ENCODE measurements around the gene AMMECR1L.
"Not testable (repeated sequence)": the region's sequence is repeated elsewhere in the genome, so short reads cannot be mapped to it uniquely, and the experiment has no call there.

The AMMECR1L gene

GRCh38 chr2:127885780-127886592, at the start of gene AMMECR1L:
AMMECR1L (minus strand) TSS chr2:127885956; CDS start chr2:127874234, 11,722 bp downstream.
- not testable (repeated sequence) for H3K36me3 ChIP-seq (ENCODE audit: control insufficient read depth in 2 of 2, insufficient read depth in 2 of 2, low read length in 2 of 2); H3K27me3 ChIP-seq (ENCODE audit: control insufficient read depth in 1 of 2, insufficient read depth in 2 of 2, low read length in 2 of 2); H3K9me3 ChIP-seq (ENCODE audit: control insufficient read depth in 2 of 2, low read length in 2 of 2)
- Histone ChIP-seq H3K4me1 (ENCODE audit: control insufficient read depth, insufficient read depth, low read length) (peaks cover 21% of the 10 kb centered on the region), H3K4me3 (ENCODE audit: low read length in 2 of 2) (peak within 1 kb of the TSS; percentile 59 to 74), H3K9ac (ENCODE audit: low read length in 2 of 2) (peak within 1 kb of the TSS; percentile 69 to 85), H3K27ac (ENCODE audit: low read length) (peak within 1 kb of the TSS; percentile 66)

DNA sequence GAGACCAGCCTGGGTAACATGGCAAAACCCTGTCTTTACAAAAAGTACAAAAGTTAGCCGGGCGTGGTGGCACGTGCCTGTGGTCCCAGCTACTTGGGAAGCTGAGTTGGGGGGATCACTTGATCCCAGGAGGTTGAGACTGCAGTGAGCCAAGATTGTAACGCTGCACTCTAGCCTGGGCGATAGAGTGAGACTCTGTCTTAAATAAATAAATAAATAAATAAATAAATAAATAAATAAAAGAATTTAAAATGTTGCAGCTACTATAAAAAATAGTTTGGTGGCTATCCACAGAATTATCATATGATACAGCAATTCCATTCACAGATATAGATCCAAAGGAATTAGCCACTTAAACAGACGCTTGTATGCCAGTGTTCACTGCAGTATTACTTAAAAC, 49.6 kb upstream of the AMMECR1L start:
- Histone ChIP-seq H3K27me3 (ENCODE audit: control insufficient read depth in 1 of 2, insufficient read depth in 2 of 2, low read length in 2 of 2) (no peaks in the 10 kb centered on the region), H3K9me3 (ENCODE audit: control insufficient read depth in 2 of 2, low read length in 2 of 2) (no peaks in the 10 kb centered on the region), H3K36me3 (ENCODE audit: control insufficient read depth in 2 of 2, insufficient read depth in 2 of 2, low read length in 2 of 2) (peaks cover 0 to under 1% of the 10 kb centered on the region in 2 donors), H3K4me3 (ENCODE audit: low read length in 2 of 2) (no peak overlapping the region), H3K9ac (ENCODE audit: low read length in 2 of 2) (no peak overlapping the region), H3K4me1 (ENCODE audit: control insufficient read depth, insufficient read depth, low read length) (no peaks in the 10 kb centered on the region), H3K27ac (ENCODE audit: low read length) (no peak overlapping the region)

GRCh38 chr2:127932199-127932876, 46.6 kb upstream of the AMMECR1L start:
- Histone ChIP-seq H3K27me3 (ENCODE audit: control insufficient read depth in 1 of 2, insufficient read depth in 2 of 2, low read length in 2 of 2) (no peaks in the 10 kb centered on the region), H3K4me3 (ENCODE audit: low read length in 2 of 2) (no peak overlapping the region), H3K9ac (ENCODE audit: low read length in 2 of 2) (no peak overlapping the region), H3K4me1 (ENCODE audit: control insufficient read depth, insufficient read depth, low read length) (no peaks in the 10 kb centered on the region), H3K36me3 (ENCODE audit: control insufficient read depth in 2 of 2, insufficient read depth in 2 of 2, low read length in 2 of 2) (no peaks in the 10 kb centered on the region), H3K27ac (ENCODE audit: low read length) (no peak overlapping the region), H3K9me3 (ENCODE audit: control insufficient read depth in 2 of 2, low read length in 2 of 2) (no peaks in the 10 kb centered on the region)

DNA sequence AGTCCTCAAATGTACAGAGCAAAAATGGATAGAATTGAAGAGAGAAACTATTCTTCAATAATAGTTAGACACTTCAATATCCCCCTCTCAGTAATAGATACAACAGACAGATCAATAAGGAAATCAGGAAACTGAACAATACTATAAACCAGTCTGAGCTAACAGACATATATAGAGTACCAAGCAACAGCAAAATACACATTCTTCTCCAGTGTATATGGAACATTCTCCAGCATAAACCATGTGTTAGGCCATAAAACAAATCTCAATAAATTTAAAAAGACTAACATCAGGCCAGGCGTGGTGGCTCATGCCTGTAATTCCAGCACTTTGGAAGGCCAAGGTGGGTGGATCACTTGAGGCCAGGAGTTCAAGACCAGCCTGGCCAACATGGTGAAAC, 43.7 kb upstream of the AMMECR1L start:
- H3K4me1 ChIP-seq (ENCODE audit: control insufficient read depth, insufficient read depth, low read length): no peaks in the 10 kb centered on the region
- no peak overlapping the region for H3K27ac ChIP-seq (ENCODE audit: low read length)
- H3K27me3 ChIP-seq (ENCODE audit: control insufficient read depth in 1 of 2, insufficient read depth in 2 of 2, low read length in 2 of 2): peaks cover 0 to 2% of the 10 kb centered on the region in 2 donors
- no peaks in the 10 kb centered on the region for H3K36me3 ChIP-seq (ENCODE audit: control insufficient read depth in 2 of 2, insufficient read depth in 2 of 2, low read length in 2 of 2)
- H3K9ac ChIP-seq (ENCODE audit: low read length in 2 of 2): no peak overlapping the region
- H3K4me3 ChIP-seq (ENCODE audit: low read length in 2 of 2): no peak overlapping the region
- H3K9me3 ChIP-seq (ENCODE audit: control insufficient read depth in 2 of 2, low read length in 2 of 2): no peaks in the 10 kb centered on the region

DNA sequence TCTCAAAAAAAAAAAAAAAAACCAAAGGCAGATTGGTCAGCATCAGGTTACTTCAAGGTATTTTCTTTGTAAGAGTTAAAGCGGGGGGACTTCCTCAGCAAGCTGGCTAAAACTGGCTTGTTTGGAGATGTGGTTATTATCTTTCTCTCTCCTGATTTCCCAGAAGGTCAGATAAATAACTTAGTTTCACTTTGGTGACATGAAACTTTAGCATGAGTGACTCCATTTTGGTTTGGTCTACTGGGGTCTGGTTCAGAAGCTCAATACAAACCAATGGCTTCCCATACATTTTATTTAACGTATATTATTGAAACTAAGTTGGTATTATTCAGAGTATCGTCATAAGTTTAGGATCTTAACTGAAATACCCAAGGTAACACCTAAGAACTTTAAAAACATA, 41.6 kb upstream of the AMMECR1L start:
- Histone ChIP-seq H3K4me3 (ENCODE audit: low read length in 2 of 2) (no peak overlapping the region), H3K27ac (ENCODE audit: low read length) (no peak overlapping the region), H3K9me3 (ENCODE audit: control insufficient read depth in 2 of 2, low read length in 2 of 2) (no peaks in the 10 kb centered on the region), H3K4me1 (ENCODE audit: control insufficient read depth, insufficient read depth, low read length) (no peaks in the 10 kb centered on the region), H3K9ac (ENCODE audit: low read length in 2 of 2) (no peak overlapping the region), H3K27me3 (ENCODE audit: control insufficient read depth in 1 of 2, insufficient read depth in 2 of 2, low read length in 2 of 2) (peaks cover 0 to 2% of the 10 kb centered on the region in 2 donors), H3K36me3 (ENCODE audit: control insufficient read depth in 2 of 2, insufficient read depth in 2 of 2, low read length in 2 of 2) (no peaks in the 10 kb centered on the region)

GRCh38 chr2:127917916-127918315, 32.2 kb upstream of the AMMECR1L start:
- no peaks in the 10 kb centered on the region for H3K27me3 ChIP-seq (ENCODE audit: control insufficient read depth in 1 of 2, insufficient read depth in 2 of 2, low read length in 2 of 2)
- no peak overlapping the region for H3K27ac ChIP-seq (ENCODE audit: low read length)
- H3K9me3 ChIP-seq (ENCODE audit: control insufficient read depth in 2 of 2, low read length in 2 of 2): no peaks in the 10 kb centered on the region
- H3K4me1 ChIP-seq (ENCODE audit: control insufficient read depth, insufficient read depth, low read length): no peaks in the 10 kb centered on the region
- H3K9ac ChIP-seq (ENCODE audit: low read length in 2 of 2): no peak overlapping the region
- H3K36me3 ChIP-seq (ENCODE audit: control insufficient read depth in 2 of 2, insufficient read depth in 2 of 2, low read length in 2 of 2): no peaks in the 10 kb centered on the region
- H3K4me3 ChIP-seq (ENCODE audit: low read length in 2 of 2): no peak overlapping the region

DNA sequence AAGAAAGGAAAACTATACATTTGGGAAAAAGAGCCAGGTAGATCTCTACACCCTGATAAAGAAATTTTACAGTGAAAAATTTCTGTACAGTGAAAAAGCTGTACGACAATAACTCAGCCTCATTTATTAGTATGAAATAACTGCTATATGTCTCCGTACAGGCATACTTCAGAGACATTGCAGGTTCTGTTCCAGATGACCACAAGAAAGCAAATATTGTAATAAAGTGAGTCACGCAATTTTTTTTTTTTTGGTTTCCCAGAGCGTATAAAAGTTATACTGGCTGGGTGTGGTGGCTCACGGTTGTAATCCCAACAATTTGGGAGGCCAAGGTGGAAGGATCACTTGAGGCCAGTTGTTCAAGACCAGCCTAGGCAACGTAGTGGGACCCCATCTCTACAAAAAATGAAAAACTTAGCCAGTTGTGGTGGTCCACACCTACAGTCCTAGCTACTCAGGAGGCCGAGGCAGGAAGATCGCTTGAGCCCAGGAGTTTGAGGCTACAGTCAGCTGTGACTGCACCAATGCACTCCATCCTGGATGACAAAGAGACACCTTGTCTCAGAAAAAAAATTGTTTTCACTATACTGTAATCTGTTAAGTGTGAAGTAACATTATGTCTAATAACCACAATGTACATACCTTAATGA, 28.2 kb upstream of the AMMECR1L start:
- no peaks in the 10 kb centered on the region for H3K9me3 ChIP-seq (ENCODE audit: control insufficient read depth in 2 of 2, low read length in 2 of 2)
- no peaks in the 10 kb centered on the region for H3K27me3 ChIP-seq (ENCODE audit: control insufficient read depth in 1 of 2, insufficient read depth in 2 of 2, low read length in 2 of 2)
- H3K4me1 ChIP-seq (ENCODE audit: control insufficient read depth, insufficient read depth, low read length): no peaks in the 10 kb centered on the region
- H3K4me3 ChIP-seq (ENCODE audit: low read length in 2 of 2): no peak overlapping the region
- H3K27ac ChIP-seq (ENCODE audit: low read length): no peak overlapping the region
- H3K9ac ChIP-seq (ENCODE audit: low read length in 2 of 2): no peak overlapping the region
- no peaks in the 10 kb centered on the region for H3K36me3 ChIP-seq (ENCODE audit: control insufficient read depth in 2 of 2, insufficient read depth in 2 of 2, low read length in 2 of 2)

DNA sequence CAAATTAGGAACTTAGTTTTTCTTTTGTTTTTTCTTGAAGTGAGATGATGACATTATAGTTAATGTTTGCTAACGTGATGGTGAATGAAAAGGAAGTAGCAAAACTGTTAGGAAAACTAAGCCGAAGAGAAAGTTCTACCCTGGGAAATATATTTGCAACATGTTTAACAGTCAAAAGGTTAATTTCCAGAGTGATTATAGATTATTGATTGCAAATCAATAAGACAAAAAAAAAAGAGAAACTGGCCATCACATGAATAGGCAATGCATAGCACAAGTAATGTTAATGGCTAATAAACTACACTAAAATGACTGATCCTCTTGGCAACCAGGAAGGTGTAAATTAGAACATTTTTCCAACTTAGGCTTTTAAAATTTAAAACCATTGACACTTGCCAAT, 26.0 kb upstream of the AMMECR1L start:
- Histone ChIP-seq H3K27me3 (ENCODE audit: control insufficient read depth in 1 of 2, insufficient read depth in 2 of 2, low read length in 2 of 2) (no peaks in the 10 kb centered on the region), H3K9ac (ENCODE audit: low read length in 2 of 2) (no peak overlapping the region), H3K4me1 (ENCODE audit: control insufficient read depth, insufficient read depth, low read length) (no peaks in the 10 kb centered on the region), H3K4me3 (ENCODE audit: low read length in 2 of 2) (no peak overlapping the region), H3K36me3 (ENCODE audit: control insufficient read depth in 2 of 2, insufficient read depth in 2 of 2, low read length in 2 of 2) (no peaks in the 10 kb centered on the region), H3K27ac (ENCODE audit: low read length) (no peak overlapping the region), H3K9me3 (ENCODE audit: control insufficient read depth in 2 of 2, low read length in 2 of 2) (no peaks in the 10 kb centered on the region)

GRCh38 chr2:127910415-127910814, 24.7 kb upstream of the AMMECR1L start:
- no peak overlapping the region for H3K9ac ChIP-seq (ENCODE audit: low read length in 2 of 2)
- H3K4me1 ChIP-seq (ENCODE audit: control insufficient read depth, insufficient read depth, low read length): no peaks in the 10 kb centered on the region
- no peak overlapping the region for H3K27ac ChIP-seq (ENCODE audit: low read length)
- no peaks in the 10 kb centered on the region for H3K9me3 ChIP-seq (ENCODE audit: control insufficient read depth in 2 of 2, low read length in 2 of 2)
- H3K4me3 ChIP-seq (ENCODE audit: low read length in 2 of 2): no peak overlapping the region
- H3K36me3 ChIP-seq (ENCODE audit: control insufficient read depth in 2 of 2, insufficient read depth in 2 of 2, low read length in 2 of 2): no peaks in the 10 kb centered on the region
- no peaks in the 10 kb centered on the region for H3K27me3 ChIP-seq (ENCODE audit: control insufficient read depth in 1 of 2, insufficient read depth in 2 of 2, low read length in 2 of 2)

GRCh38 chr2:127909019-127909418, 23.3 kb upstream of the AMMECR1L start:
- Histone ChIP-seq H3K4me3 (ENCODE audit: low read length in 2 of 2) (no peak overlapping the region), H3K9ac (ENCODE audit: low read length in 2 of 2) (no peak overlapping the region), H3K27me3 (ENCODE audit: control insufficient read depth in 1 of 2, insufficient read depth in 2 of 2, low read length in 2 of 2) (no peaks in the 10 kb centered on the region), H3K27ac (ENCODE audit: low read length) (no peak overlapping the region), H3K9me3 (ENCODE audit: control insufficient read depth in 2 of 2, low read length in 2 of 2) (no peaks in the 10 kb centered on the region), H3K4me1 (ENCODE audit: control insufficient read depth, insufficient read depth, low read length) (no peaks in the 10 kb centered on the region), H3K36me3 (ENCODE audit: control insufficient read depth in 2 of 2, insufficient read depth in 2 of 2, low read length in 2 of 2) (no peaks in the 10 kb centered on the region)

All from stomach smooth muscle (tissue), 2 donors.